Endothelial cell (in vitro differentiated cells): Measurements from ENCODE around the gene ITFG2. TPM values are rescaled to one million over a fixed set of nuclear protein-coding genes. Genes with fewer than 3 reads are reported as not detected.

Experiments
- DNase-seq: peaks from one replicate; pipeline ENCODE4 v3.0.0; 2021; ENCODE audit warnings: low spot score
- H3K27ac Mint-ChIP-seq: one replicate; pipeline ENCODE4 v1.8.0; 2021; ENCODE audit warnings: mixed read lengths, inconsistent platforms; ENCODE audit not compliant: unreplicated experiment
- H3K27me3 Mint-ChIP-seq: one replicate; pipeline ENCODE4 v1.8.0; 2021; ENCODE audit warnings: mild to moderate bottlenecking, moderate library complexity, mixed read lengths, inconsistent platforms; ENCODE audit not compliant: unreplicated experiment
- H3K36me3 Mint-ChIP-seq: one replicate; pipeline ENCODE4 v1.8.0; 2021; ENCODE audit warnings: mild to moderate bottlenecking, low read depth, mixed read lengths, inconsistent platforms; ENCODE audit not compliant: unreplicated experiment
- H3K4me1 Mint-ChIP-seq: one replicate; pipeline ENCODE4 v1.8.0; 2021; ENCODE audit warnings: mild to moderate bottlenecking, mixed read lengths, inconsistent platforms; ENCODE audit not compliant: unreplicated experiment
- H3K4me3 Mint-ChIP-seq: one replicate; pipeline ENCODE4 v1.8.0; 2021; ENCODE audit warnings: mild to moderate bottlenecking, mixed read lengths, inconsistent platforms; ENCODE audit not compliant: unreplicated experiment
- H3K9me3 Mint-ChIP-seq: one replicate; pipeline ENCODE4 v1.8.0; 2021; ENCODE audit warnings: mixed read lengths, inconsistent platforms; ENCODE audit not compliant: unreplicated experiment
- total RNA-seq: library from RNA; stranded (reverse); fragmentation: NEBNext Ultra II Directional; extraction: Animal tissue kit (Norgen Biotek cat#: 25700); gene quantifications from one replicate; pipeline ENCODE4 v1.2.1, GENCODE V29; 2021; ENCODE audit not compliant: unreplicated experiment
- TF ChIP-seq, protein P1 (sequence below): fragments of 200-600 bp; sonication (generic); IDR thresholded peaks from one replicate; pipeline ENCODE4 v1.5.0; 2021; ENCODE audit warnings: antibody characterized with exemption; ENCODE audit not compliant: unreplicated experiment

ITFG2 gene
- total RNA-seq, 1 donor from 2014 or later, result 16.3 TPM

- no peak for DNase-seq
- no peak overlapping the region for H3K27ac Mint-ChIP-seq
- peaks cover 33% of the 10 kb centered on the region for H3K36me3 Mint-ChIP-seq
- TF ChIP-seq, protein P1, sequence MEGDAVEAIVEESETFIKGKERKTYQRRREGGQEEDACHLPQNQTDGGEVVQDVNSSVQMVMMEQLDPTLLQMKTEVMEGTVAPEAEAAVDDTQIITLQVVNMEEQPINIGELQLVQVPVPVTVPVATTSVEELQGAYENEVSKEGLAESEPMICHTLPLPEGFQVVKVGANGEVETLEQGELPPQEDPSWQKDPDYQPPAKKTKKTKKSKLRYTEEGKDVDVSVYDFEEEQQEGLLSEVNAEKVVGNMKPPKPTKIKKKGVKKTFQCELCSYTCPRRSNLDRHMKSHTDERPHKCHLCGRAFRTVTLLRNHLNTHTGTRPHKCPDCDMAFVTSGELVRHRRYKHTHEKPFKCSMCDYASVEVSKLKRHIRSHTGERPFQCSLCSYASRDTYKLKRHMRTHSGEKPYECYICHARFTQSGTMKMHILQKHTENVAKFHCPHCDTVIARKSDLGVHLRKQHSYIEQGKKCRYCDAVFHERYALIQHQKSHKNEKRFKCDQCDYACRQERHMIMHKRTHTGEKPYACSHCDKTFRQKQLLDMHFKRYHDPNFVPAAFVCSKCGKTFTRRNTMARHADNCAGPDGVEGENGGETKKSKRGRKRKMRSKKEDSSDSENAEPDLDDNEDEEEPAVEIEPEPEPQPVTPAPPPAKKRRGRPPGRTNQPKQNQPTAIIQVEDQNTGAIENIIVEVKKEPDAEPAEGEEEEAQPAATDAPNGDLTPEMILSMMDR, result no peak
- H3K9me3 Mint-ChIP-seq, result no peaks in the 10 kb centered on the region
- H3K4me3 Mint-ChIP-seq, result no peak overlapping the region
- H3K4me1 Mint-ChIP-seq, result no peaks in the 10 kb centered on the region
- H3K27me3 Mint-ChIP-seq, result peaks cover 6% of the 10 kb centered on the region
These were observed 7.3 kb upstream of the ITFG2 start for GRCh38 chr12:2805143-2805520.

DNA sequence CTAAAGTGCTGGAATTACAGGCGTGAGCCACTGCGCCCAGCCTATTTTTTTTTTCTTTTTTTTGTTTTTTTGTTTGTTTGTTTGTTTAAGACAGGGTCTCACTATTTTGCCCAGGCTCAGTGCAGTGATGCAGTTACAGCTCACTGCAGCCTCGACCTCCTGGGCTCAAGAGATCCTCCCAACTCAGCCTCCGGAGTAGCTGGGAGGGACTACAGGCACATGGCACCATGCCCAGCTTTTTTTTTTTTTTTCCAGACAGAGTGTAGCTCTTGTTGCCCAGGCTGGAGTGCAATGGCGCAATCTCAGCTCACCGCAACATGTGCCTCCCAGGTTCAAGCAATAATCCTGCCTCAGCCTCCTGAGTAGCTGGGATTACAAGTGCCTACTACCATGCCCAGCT, 5.8 kb upstream of the ITFG2 start:
- no peak for DNase-seq
- H3K27me3 Mint-ChIP-seq, result peaks cover 6% of the 10 kb centered on the region
- TF ChIP-seq, protein P1, result no peak
- H3K9me3 Mint-ChIP-seq, result no peaks in the 10 kb centered on the region
- H3K4me1 Mint-ChIP-seq, result no peaks in the 10 kb centered on the region
- no peak overlapping the region for H3K27ac Mint-ChIP-seq
- H3K36me3 Mint-ChIP-seq, result peaks cover 24% of the 10 kb centered on the region
- H3K4me3 Mint-ChIP-seq, result no peak overlapping the region

- DNase-seq, result no peak
- Mint-ChIP-seq H3K4me1 (peaks cover 6% of the 10 kb centered on the region), H3K36me3 (no peaks in the 10 kb centered on the region), H3K4me3 (no peak overlapping the region), H3K9me3 (no peaks in the 10 kb centered on the region), H3K27ac (peak overlapping the region; percentile 97), H3K27me3 (peaks cover 2% of the 10 kb centered on the region)
- TF ChIP-seq, protein P1, result no peak
These were observed 667 bp upstream of the ITFG2 start for GRCh38 chr12:2811801-2812200.

- peaks cover 5% of the 10 kb centered on the region for H3K27me3 Mint-ChIP-seq
- H3K27ac Mint-ChIP-seq, result peak overlapping the region; percentile 97
- peaks cover 9% of the 10 kb centered on the region for H3K36me3 Mint-ChIP-seq
- H3K4me3 Mint-ChIP-seq, result peak overlapping the region; percentile 98
- peaks cover 6% of the 10 kb centered on the region for H3K4me1 Mint-ChIP-seq
- H3K9me3 Mint-ChIP-seq, result no peaks in the 10 kb centered on the region
- TF ChIP-seq, protein P1, result peak; percentile 51
- peak; percentile 52 for DNase-seq
These were observed 1.0 kb downstream of the ITFG2 start for GRCh38 chr12:2813214-2814185.

DNA sequence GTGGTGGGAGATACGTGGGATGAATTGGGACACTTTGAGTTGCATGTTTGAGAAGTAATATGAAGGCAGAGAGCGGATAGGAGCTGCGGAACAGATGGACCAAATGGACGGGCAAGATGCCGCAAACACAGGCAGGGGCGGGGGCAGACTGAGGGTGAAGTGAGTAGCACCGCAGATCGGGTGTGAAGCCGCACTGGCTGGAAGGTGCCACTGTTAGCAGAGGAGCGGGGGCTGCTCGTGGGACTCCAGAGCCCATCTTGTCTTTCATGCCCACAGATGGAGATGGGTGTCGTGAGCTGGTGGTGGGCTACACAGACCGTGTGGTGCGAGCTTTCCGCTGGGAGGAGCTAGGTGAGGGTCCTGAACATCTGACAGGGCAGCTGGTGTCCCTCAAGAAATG, 7.3 kb downstream of the ITFG2 start:
- H3K27ac Mint-ChIP-seq, result no peak overlapping the region
- no peak for DNase-seq
- H3K4me1 Mint-ChIP-seq, result no peaks in the 10 kb centered on the region
- peaks cover 6% of the 10 kb centered on the region for H3K27me3 Mint-ChIP-seq
- TF ChIP-seq, protein P1, result no peak
- H3K36me3 Mint-ChIP-seq, result peaks cover 38% of the 10 kb centered on the region
- H3K9me3 Mint-ChIP-seq, result no peaks in the 10 kb centered on the region
- H3K4me3 Mint-ChIP-seq, result no peak overlapping the region
